NCI-H1105 treated with DMSO at 0.1 percent for 48 hours (cell line): ENCODE measurements around the gene RPS6KA2.
A peak's percentile ranks its signal among the peaks of the same experiment; 100 is the strongest.
"Not testable (repeated sequence)": the region's sequence is repeated elsewhere in the genome, so short reads cannot be mapped to it uniquely, and the experiment has no call there.

ENCODE experiments used
- DNase-seq: peaks from one replicate; lab custom pipeline; 2025; lab: John Stamatoyannopoulos, UW

RPS6KA2 gene

GRCh38 chr6:166393535-166393823, 233.6 kb downstream of the RPS6KA2 start:
- no peak for DNase-seq

DNA sequence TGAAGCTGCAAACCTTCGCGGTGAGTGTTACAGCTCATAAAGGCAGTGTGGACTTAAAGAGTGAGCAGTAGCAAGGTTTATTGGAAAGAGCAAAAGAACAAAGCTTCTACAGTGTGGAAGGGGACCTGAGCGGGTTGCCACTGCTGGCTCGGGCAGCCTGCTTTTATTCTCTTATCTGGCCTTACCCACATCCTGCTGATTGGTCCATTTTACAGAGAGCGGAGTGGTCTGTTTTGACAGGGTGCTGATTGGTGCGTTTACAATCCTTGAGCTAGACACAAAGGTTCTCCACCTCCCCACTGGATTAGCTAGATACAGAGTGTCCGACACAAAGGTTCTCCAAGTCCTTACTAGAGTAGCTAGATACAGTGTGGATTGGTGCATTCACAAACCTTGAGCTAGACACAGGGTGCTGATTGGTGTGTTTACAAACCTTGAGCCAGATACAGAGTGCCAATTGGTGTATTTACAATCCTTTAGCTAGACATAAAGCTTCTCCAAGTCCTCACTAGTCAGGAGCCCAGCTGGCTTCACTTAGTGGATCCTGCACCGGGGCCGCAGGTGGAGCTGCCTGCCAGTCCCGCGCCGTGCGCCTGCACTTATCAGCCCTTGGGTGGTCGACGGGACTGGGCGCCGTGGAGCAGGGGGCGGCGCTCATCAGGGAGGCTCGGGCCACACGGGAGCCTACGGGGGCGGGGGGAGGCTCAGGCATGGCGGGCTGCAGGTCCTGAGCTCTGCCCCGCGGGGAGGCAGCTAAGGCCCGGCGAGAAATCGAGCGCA, 234.1 kb downstream of the RPS6KA2 start:
- not testable (repeated sequence) for DNase-seq

- no peak for DNase-seq
These were observed 237.9 kb downstream of the RPS6KA2 start for GRCh38 chr6:166389119-166389518.

- DNase-seq: no peak
These were observed 238.6 kb downstream of the RPS6KA2 start for GRCh38 chr6:166388290-166389004.

- no peak for DNase-seq
These were observed 239.3 kb downstream of the RPS6KA2 start for GRCh38 chr6:166387642-166388289.

GRCh38 chr6:166387098-166387497, 240.0 kb downstream of the RPS6KA2 start:
- DNase-seq: not testable (repeated sequence)

GRCh38 chr6:166386111-166386510, 240.9 kb downstream of the RPS6KA2 start:
- no peak for DNase-seq

DNA sequence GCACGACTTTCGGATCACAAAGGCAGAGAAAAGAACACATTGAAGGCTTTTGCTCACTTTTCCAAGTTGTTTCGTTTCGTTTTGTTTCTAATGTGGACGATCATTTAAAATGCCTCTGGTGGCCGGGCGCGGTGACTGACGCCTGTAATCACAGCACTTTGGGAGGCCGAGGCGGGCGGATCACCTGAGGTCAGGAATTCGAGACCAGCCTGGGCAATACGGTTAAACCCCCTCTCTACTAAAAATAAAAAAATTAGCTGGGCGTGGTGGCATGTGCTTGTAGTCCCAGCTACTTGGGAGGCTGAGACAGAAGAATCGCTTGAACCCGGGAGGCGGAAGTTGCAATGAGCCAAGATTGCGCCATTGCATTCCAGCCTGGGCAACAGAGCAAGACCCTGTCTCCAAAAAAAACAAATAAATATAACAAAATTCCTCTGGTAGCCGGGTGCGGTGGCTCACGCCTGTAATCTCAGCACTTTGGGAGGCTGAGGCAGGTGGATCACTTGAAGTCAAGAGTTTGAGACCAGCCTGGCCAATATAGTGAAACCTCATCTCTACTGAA, 243.2 kb downstream of the RPS6KA2 start:
- not testable (repeated sequence) for DNase-seq

GRCh38 chr6:166382933-166383801, 243.9 kb downstream of the RPS6KA2 start, which contains the start of gene MPC1:
TSS of gene MPC1 (minus strand) at chr6:166382940. CDS start at chr6:166382876, 64 bp downstream.
- peak; percentile 98 for DNase-seq

DNA sequence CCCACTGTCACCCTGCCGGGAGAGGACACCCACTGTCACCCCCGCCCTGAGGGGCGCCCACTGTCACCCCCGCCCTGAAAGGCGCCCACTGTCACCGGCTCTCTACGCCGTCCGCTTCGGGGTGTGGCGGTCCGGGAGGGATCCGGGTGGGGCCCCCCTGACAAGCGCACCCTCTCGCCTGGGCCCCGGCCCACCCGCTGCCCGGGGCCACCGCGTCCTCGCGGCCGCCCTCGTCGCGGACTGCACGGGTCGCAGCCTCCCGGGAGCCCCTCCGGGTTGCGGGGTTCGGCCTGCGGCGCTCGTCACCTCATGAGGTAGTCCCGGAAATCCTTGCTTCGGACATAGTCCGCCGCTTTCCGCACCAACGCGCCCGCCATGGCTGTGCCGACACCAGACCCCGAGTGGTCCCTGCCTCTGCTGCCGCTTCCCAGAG, 244.5 kb downstream of the RPS6KA2 start:
- DNase-seq: peak; percentile 41

GRCh38 chr6:166381733-166382499, 245.1 kb downstream of the RPS6KA2 start:
- peak; percentile 81 for DNase-seq

GRCh38 chr6:166381381-166381732, 245.7 kb downstream of the RPS6KA2 start:
- DNase-seq: peak; percentile 75

GRCh38 chr6:166379800-166380199, 247.3 kb downstream of the RPS6KA2 start:
- DNase-seq: no peak

- DNase-seq: no peak
These were observed 247.9 kb downstream of the RPS6KA2 start for GRCh38 chr6:166379103-166379586.

- DNase-seq: no peak
These were observed 249.3 kb downstream of the RPS6KA2 start for GRCh38 chr6:166377721-166378120.

DNA sequence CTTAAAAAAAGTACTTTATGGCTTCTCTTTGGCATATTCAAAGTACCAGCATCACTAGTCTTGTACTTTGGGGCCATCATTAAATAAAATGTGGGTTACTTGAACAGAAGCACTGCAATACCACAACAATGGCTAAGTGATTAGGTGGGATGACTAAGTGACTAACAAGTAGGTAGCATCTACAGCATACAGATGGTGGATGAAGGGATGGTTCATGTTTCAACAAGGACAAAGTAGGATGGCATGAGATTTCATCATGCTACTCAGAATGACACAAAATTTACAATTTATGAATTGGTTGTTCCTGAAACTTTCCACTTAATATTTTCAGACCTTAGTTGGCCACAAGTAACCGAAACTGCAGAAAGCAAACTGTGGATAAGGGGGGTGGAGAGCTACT, 252.0 kb downstream of the RPS6KA2 start:
- no peak for DNase-seq

DNA sequence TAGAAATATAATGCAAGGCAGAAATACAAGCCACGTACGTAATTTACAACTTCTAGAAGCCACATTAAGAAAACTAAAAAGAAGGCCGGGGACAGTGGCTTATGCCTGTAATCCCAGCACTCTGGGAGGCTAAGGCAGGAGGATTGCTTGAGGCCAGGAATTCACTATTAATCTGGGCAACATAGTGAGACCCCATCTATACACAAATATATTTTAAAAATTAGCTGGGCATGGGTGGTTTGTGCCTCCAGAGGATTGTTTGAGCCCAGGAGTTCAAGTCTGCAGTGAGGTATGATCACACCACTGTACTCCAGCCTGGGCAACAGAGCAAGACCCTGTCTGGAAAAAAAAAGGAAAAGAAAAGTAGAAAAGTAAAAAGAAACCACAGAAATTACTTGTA, 256.6 kb downstream of the RPS6KA2 start:
- no peak for DNase-seq

DNA sequence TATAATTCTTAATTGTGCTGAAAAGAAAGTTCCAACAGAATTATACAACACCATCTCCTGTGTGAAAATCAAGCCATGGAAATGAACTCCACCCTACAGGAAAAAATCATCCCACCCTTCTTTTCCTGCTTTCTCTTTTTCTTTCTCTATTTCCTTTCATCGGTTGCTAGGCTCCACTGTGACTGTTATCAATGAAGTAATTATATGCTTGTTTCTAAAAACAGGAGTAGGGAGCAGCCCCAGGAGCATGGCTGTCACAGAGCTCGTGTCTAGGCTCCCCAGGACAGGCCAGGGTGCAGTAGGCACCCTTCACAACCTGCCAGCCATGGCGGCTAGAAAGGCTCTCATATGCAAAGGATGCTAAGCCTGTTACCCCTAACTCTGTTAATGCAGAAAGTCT, 257.3 kb downstream of the RPS6KA2 start:
- DNase-seq: no peak

- no peak for DNase-seq
These were observed 260.1 kb downstream of the RPS6KA2 start for GRCh38 chr6:166366921-166367320.

GRCh38 chr6:166365806-166366205, 261.2 kb downstream of the RPS6KA2 start:
- no peak for DNase-seq

DNA sequence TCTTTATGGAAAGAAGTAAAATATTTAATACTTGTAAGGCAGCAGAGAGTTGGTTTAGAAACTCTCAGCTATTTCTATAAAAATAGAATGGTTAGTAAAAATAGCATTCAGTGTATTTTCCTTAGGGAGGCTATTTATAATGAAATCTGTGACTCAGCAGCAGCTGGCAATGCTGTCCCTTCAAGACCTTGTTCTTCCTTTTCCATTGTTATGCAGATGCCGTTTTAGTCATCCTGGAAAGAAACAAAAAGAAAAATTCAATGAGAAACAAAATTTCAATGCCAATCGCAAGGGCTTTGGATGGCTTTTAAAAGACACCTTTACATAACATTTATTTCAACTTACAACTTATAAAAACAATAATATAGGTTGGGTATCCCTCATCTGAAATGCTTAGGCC, 261.8 kb downstream of the RPS6KA2 start:
- DNase-seq: no peak
